ENCODE data around the gene FAHD1. TPM values are rescaled to one million over a fixed set of nuclear protein-coding genes. Genes with fewer than 3 reads are reported as not detected.
A peak's percentile ranks its signal among the peaks of the same experiment; 100 is the strongest.

The FAHD1 gene
- total RNA-seq, 1 experiment from 2014 or later = 26.1 TPM

DNA sequence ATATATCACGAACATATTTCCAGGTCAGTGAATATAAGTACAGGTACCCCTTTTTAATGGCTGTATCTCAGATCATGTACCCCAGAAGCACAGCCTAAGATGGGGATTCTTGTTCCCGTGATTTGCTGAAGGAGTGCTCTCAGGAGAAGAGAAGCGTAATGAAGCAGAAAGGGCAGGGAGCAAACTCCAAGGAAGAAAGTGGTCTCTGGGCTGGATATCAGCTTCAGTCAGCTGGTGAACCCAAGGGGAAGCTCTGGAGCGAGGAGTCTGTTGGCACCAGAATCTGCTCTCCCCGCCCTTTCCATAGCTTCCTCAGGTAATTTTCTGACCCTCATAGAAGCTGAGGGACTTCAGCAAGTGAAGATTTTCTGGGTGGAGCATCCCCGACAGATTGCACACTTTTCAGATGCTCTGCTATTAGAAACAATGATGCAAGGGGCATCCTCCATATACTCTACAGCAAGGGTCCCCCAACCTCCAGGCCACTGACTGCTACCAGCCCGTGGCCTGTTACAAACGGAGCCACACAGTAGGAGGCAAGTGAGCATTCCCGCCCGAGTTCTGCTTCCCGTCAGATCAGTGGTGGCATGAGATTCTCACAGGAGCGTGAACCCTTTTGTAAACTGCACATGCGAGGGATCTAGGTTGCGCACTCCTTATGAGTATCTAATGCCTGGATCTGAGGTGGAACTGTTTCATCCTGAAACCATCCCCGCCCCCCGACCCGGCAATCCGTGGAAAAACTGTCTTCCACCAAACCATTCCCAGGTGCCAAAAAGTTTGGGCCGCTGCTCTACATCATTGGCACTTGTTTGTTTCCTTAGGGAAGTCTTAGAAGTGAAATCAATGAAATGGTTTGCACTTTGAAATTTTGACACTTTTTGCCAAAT is 4.4 kb downstream of the FAHD1 start:
- Histone ChIP-seq H3K36me3 (replicated peaks; ENCODE audit: control insufficient read depth, insufficient read depth, low read length) (no peaks in the 10 kb centered on the region; the same call in none of the 2 replicates), H3K4me3 (ENCODE audit: insufficient read depth, low read depth, low read length) (no peak overlapping the region), H3K27me3 (ENCODE audit: control insufficient read depth, insufficient read depth, low read length) (no peaks in the 10 kb centered on the region)
- DNase-seq = no peak

DNA sequence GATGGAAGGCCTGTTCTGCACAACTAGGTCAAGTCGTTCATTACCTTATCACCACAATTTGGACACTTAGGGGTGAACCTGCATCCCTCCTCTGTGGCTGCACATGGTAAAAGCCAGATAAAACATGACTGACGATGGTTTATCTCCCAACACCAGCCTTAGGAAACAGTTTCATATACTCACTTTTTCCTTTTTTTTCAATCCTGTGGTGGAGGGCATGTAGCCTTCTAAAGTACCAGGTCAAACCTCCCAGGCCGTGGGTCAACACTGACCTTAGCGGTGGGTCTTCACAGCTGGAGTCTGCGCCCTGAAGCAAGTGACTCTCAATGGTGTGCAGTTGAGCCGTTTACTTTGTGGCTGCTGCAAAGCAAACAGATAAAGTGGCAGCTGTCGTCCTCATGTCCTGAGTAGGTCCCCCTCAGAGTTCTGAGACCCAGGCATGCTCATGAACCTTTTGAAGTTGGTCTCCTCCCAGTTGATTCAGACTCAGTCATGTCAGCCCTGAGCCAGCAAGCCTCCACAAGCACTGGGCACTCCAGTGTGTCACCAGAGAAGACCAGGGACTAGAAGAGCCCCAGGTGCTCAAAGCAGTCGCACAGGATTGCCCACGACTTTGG is 5.9 kb downstream of the FAHD1 start:
- no peak for DNase-seq
- Histone ChIP-seq H3K27me3 (ENCODE audit: control insufficient read depth, insufficient read depth, low read length) (no peaks in the 10 kb centered on the region), H3K36me3 (replicated peaks; ENCODE audit: control insufficient read depth, insufficient read depth, low read length) (no peaks in the 10 kb centered on the region; the same call in none of the 2 replicates), H3K4me3 (ENCODE audit: insufficient read depth, low read depth, low read length) (no peak overlapping the region)

DNA sequence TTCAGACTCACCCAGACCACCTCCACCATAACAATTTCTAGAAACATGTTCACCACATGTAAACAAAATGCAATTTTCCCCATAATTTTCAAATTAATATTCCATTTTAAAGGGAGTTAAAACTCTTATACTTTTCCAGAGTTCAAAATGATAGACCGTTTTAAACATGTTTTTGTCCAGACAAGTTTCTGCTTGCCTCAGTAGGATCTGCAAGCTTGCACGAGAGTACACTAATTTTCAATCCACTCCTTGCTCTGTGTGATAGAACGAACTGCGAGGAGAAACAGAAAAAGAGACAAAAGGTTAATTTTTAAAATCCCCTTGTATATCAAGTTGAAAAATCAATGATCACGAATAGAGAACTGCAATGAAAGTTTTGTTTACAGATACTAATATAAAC is 7.1 kb downstream of the FAHD1 start:
- Histone ChIP-seq H3K4me3 (ENCODE audit: insufficient read depth, low read depth, low read length) (no peak overlapping the region), H3K36me3 (replicated peaks; ENCODE audit: control insufficient read depth, insufficient read depth, low read length) (no peaks in the 10 kb centered on the region; the same call in 1 of the 2 replicates), H3K27me3 (ENCODE audit: control insufficient read depth, insufficient read depth, low read length) (no peaks in the 10 kb centered on the region)
- no peak for DNase-seq

DNA sequence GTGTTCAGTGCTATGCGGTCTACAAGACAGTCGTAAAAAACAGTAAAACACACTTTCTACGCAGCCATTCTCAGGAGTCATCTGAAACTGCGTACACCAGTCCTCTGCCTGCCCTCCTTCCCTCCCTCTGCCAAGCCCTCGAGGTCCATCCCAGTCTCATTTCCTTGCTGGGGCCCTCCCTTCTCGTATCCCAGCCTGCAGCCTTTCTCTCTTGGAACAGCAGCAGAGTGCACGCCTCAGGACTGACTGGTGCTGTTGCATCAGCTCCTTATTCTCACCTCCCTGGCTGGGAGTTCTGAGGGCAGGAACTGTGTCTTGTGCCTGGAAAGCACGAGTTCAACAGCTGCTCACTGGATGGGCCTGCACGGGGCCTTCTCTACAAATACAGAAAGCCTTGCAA is 12.5 kb downstream of the FAHD1 start:
- no peak for DNase-seq
- H3K4me3 ChIP-seq (ENCODE audit: insufficient read depth, low read depth, low read length) = no peak overlapping the region
- H3K27me3 ChIP-seq (ENCODE audit: control insufficient read depth, insufficient read depth, low read length) = no peaks in the 10 kb centered on the region
- no peaks in the 10 kb centered on the region for H3K36me3 ChIP-seq (replicated peaks; ENCODE audit: control insufficient read depth, insufficient read depth, low read length)

DNA sequence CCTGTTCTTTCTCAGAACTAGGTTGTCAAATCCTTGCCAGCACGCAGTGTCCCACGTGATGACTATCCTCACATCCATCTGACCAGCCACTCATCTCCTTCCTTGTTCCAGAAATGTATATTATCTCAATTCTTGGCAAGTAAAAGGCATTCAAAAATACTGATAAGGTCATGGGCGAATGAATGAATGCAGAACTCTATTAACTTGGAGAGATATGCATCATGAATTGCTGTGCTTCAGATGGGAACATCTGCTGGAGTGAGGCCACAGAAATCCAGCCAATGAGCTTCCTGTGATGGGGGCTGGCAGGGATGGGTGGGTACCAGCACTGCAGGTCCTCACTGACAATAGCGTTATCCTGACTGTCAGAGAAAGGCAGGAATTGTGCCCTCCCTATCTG is 19.0 kb downstream of the FAHD1 start:
- Histone ChIP-seq H3K36me3 (replicated peaks; ENCODE audit: control insufficient read depth, insufficient read depth, low read length) (no peaks in the 10 kb centered on the region), H3K27me3 (ENCODE audit: control insufficient read depth, insufficient read depth, low read length) (no peaks in the 10 kb centered on the region; the same call in 1 of the 2 replicates), H3K4me3 (ENCODE audit: insufficient read depth, low read depth, low read length) (no peak overlapping the region)
- no peak for DNase-seq

DNA sequence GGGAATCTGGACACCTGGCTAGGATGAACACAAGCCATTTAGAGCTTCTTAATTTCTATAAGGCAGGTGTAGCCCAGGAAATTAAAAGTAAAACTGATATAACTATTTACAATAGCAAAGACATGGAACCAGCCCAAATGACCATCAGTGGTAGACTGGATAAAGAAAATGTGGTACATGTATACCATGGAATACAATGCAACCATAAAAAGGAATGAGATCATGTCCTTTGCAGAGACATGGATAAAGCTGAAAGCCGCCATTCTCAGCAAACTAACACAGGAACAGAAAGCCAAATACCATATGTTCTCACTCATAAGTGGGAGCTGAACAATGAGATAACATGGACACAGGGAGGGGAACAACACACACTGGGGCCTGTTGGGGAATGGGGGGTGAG is 19.4 kb downstream of the FAHD1 start:
- H3K27me3 ChIP-seq (ENCODE audit: control insufficient read depth, insufficient read depth, low read length) = no peaks in the 10 kb centered on the region; the same call in 1 of the 2 replicates
- H3K4me3 ChIP-seq (ENCODE audit: insufficient read depth, low read depth, low read length) = no peak overlapping the region
- DNase-seq = no peak
- no peaks in the 10 kb centered on the region for H3K36me3 ChIP-seq (replicated peaks; ENCODE audit: control insufficient read depth, insufficient read depth, low read length)

DNA sequence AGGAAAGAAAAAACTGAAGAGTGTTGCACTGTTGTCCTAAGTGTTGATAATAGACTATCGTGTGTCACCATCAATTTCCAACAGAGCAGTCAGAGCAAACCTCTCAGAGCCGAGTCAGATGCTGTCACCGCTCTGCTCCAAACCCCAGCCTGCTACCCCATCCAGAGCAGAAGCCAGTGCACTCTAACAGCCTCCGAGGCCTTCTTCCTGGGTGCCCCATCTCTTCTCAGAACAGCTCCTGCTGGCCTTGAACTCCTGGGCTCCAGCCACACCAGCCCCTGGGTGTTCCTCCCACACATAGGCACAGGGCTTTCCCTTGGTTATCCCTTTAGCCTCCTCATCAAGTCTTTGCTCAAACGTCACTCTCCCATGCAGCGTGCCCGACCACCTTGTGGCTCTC is 24.0 kb downstream of the FAHD1 start:
- H3K27me3 ChIP-seq (ENCODE audit: control insufficient read depth, insufficient read depth, low read length) = no peaks in the 10 kb centered on the region; the same call in 1 of the 2 replicates
- no peaks in the 10 kb centered on the region for H3K36me3 ChIP-seq (replicated peaks; ENCODE audit: control insufficient read depth, insufficient read depth, low read length)
- no peak for DNase-seq
- H3K4me3 ChIP-seq (ENCODE audit: insufficient read depth, low read depth, low read length) = no peak overlapping the region

DNA sequence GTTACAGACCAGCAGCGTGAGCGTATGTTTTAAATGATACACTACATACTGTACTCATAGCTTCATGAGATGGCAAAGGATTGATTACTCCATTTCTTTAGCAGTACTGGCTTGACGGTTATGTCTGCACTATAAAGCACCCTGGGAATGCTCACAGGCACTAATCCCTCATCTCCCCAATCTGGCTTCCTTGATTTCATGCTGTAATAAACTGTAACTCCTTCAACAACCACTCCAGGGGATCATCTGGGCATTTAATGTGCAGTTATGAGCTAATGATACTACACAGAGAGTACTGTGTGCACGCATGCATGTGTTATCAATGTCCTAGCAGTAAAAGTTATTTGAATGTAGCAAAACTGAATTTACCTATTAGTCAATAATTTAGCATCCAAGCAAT is 24.8 kb downstream of the FAHD1 start:
- no peak for DNase-seq
- no peak overlapping the region for H3K4me3 ChIP-seq (ENCODE audit: insufficient read depth, low read depth, low read length)
- H3K36me3 ChIP-seq (replicated peaks; ENCODE audit: control insufficient read depth, insufficient read depth, low read length) = no peaks in the 10 kb centered on the region
- no peaks in the 10 kb centered on the region; the same call in 1 of the 2 replicates for H3K27me3 ChIP-seq (ENCODE audit: control insufficient read depth, insufficient read depth, low read length)

DNA sequence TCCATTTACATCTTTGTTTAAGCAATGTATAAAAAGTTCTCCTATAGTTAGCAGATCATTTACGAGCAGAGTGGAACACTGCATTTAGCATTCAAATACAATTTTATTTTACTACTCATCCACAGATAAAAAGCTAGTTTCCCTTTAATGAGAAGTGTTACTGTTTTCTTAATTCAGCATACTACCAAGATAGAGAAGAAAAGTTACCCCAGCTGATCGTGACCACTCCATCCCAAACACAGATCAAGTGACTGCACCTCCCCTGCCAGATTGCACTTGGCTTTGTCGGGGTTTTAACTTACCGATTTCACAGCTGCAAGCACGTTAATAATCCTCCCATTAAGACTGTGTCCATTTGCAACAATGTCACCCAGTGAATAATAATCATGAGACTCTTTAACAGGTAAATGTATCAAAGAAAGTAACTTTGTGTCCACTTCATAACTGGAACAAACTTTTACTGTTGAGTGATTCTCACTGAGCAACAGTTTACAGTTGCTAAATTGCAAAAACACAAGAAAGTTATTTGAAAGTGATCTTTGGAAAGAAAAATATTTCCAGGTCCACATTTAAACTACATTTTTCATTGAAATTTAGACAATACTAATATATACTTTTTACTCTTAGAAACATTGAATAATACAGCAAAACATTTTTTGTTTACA is 30.6 kb downstream of the FAHD1 start:
- no peak overlapping the region for H3K4me3 ChIP-seq (ENCODE audit: insufficient read depth, low read depth, low read length)
- no peaks in the 10 kb centered on the region for H3K36me3 ChIP-seq (replicated peaks; ENCODE audit: control insufficient read depth, insufficient read depth, low read length)
- peaks cover 9% of the 10 kb centered on the region; the same call in 1 of the 2 replicates for H3K27me3 ChIP-seq (ENCODE audit: control insufficient read depth, insufficient read depth, low read length)
- DNase-seq = no peak

DNA sequence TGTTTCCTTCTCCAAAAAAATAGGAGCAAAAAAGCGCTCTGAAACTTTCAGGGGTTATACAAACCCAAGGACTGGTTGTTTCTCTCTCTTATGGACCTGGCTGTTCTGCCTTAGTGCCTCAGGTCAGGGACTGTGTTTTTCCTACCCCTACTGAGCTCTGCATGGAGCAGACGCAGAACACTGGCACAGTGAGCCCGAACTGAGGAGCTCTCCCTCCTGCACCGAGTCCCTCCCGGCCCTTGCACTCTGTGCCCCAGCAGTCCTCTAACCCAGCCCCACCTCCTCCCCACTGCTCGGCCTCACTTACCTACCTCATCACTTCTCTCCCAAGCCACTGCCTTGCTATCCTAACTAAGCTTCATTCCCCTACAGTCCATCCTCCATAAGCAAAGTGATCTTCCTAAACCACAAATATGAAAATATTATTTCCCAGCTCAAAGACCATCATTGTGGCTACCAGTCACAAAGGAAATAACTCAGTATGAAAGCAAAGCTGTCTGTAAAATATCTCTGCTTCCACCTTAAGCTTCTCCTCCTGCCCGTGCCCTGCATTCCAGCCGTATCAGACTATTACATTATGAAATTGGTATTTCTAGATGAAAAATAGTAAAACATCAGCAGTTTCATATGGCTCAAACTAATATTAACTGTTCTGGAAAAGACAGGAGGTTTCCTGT is 31.3 kb downstream of the FAHD1 start:
- DNase-seq = peak; percentile 39
- Histone ChIP-seq H3K27me3 (ENCODE audit: control insufficient read depth, insufficient read depth, low read length) (peaks cover 9% of the 10 kb centered on the region; the same call in 1 of the 2 replicates), H3K36me3 (replicated peaks; ENCODE audit: control insufficient read depth, insufficient read depth, low read length) (no peaks in the 10 kb centered on the region), H3K4me3 (ENCODE audit: insufficient read depth, low read depth, low read length) (no peak overlapping the region)

DNA sequence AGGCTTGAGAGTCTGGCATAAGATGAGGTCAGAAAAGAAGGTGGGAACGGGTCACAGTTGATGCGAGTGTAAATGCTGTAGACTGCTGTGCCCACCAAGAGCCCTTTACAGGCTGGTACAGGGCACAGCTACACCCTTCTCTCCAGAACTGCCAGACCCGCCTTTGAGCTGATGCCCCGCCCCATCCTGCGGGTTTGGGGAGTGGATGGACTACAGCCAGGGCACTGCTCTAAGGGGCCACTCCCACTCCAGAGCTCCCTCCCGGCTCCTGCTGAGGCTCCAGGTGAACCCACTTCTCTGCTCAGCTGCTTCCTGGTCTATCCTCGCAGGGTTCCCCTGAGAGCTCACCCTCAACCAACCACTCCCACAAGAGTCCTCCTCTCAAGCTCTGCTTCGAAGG is 32.6 kb downstream of the FAHD1 start:
- DNase-seq = peak; percentile 47
- Histone ChIP-seq H3K36me3 (replicated peaks; ENCODE audit: control insufficient read depth, insufficient read depth, low read length) (no peaks in the 10 kb centered on the region), H3K27me3 (ENCODE audit: control insufficient read depth, insufficient read depth, low read length) (peaks cover 9% of the 10 kb centered on the region; the same call in 1 of the 2 replicates), H3K4me3 (ENCODE audit: insufficient read depth, low read depth, low read length) (no peak overlapping the region)

DNA sequence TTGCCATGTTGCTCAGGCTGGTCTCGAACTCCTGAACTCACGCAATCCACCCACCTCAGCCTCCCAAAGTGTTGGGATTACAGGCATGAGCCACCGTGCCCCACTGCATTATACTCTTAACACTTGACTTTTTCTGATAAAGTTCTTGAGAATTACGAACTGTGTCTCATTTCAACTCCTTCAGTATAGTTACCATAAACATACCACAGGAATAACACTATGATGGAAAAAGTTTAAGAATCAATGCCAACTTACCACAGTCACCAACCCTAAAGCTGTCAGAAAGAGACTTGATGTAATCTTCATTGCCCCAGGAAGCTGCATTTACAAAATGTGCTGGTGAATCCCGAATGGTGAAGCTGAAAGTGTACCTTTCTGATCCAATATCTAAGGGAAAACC is 34.7 kb downstream of the FAHD1 start:
- H3K4me3 ChIP-seq (ENCODE audit: insufficient read depth, low read depth, low read length) = no peak overlapping the region
- DNase-seq = no peak
- H3K36me3 ChIP-seq (replicated peaks; ENCODE audit: control insufficient read depth, insufficient read depth, low read length) = no peaks in the 10 kb centered on the region
- peaks cover 9% of the 10 kb centered on the region; the same call in 1 of the 2 replicates for H3K27me3 ChIP-seq (ENCODE audit: control insufficient read depth, insufficient read depth, low read length)

DNA sequence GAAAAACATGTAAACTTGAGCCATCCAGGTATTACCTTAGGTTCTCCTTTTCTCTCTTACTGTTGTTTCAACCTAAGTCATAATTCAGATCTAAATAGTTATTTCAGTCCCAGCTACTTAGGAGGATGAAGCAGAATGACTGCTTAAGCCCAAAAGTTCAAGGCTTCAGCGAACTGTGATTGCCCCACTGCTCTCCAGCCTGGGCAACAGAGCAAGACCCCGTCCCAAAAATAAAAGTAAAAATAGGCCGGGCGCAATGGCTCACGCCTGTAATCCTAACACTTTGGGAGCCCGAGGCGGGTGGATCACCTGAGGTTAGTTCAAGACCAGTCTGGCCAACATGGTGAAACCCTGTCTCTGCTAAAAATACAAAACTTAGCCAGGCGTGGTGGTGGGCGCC is 35.4 kb downstream of the FAHD1 start:
- no peak overlapping the region for H3K4me3 ChIP-seq (ENCODE audit: insufficient read depth, low read depth, low read length)
- no peak for DNase-seq

More for the DNA sequence above, 35.4 kb downstream of the FAHD1 start:
- Histone ChIP-seq H3K36me3 (replicated peaks; ENCODE audit: control insufficient read depth, insufficient read depth, low read length) (no peaks in the 10 kb centered on the region), H3K27me3 (ENCODE audit: control insufficient read depth, insufficient read depth, low read length) (peaks cover 9% of the 10 kb centered on the region; the same call in 1 of the 2 replicates)
